Nephron progenitor cell (in vitro differentiated cells): ENCODE measurements around the gene AUP1.

ENCODE experiments used
- DNase-seq: peaks from one replicate; pipeline ENCODE4 v3.0.0; 2021
- H3K27ac Mint-ChIP-seq: 2 replicates; pipeline ENCODE4 v1.8.0; 2021; ENCODE audit warnings: mild to moderate bottlenecking, moderate library complexity, mixed read lengths
- H3K27me3 Mint-ChIP-seq: 2 replicates; pipeline ENCODE4 v1.8.0; 2021; ENCODE audit warnings: mild to moderate bottlenecking, low read depth, mixed read lengths; ENCODE audit not compliant: poor library complexity
- H3K36me3 Mint-ChIP-seq: 2 replicates; pipeline ENCODE4 v1.8.0; 2021; ENCODE audit warnings: low read depth, mixed read lengths
- H3K4me1 Mint-ChIP-seq: 2 replicates; pipeline ENCODE4 v1.8.0; 2021; ENCODE audit warnings: mixed read lengths
- H3K4me3 Mint-ChIP-seq: 2 replicates; pipeline ENCODE4 v1.8.0; 2021; ENCODE audit warnings: mild to moderate bottlenecking, moderate library complexity, mixed read lengths
- H3K9me3 Mint-ChIP-seq: 2 replicates; pipeline ENCODE4 v1.8.0; 2021; ENCODE audit warnings: mild to moderate bottlenecking, moderate library complexity, mixed read lengths
- CTCF ChIP-seq: fragments of 200-600 bp; sonication (generic); IDR thresholded peaks from 2 replicates; pipeline ENCODE4 v1.5.0; 2021; ENCODE audit warnings: antibody characterized with exemption

Gene AUP1

GRCh38 chr2:74546004-74546403 lies 16.5 kb upstream of the AUP1 start:
- DNase-seq, result no peak
- no peaks in the 10 kb centered on the region for H3K9me3 Mint-ChIP-seq
- H3K4me3 Mint-ChIP-seq, result no peak overlapping the region
- no peak overlapping the region for H3K27ac Mint-ChIP-seq
- no peak for TF ChIP-seq CTCF
- H3K36me3 Mint-ChIP-seq, result peaks cover 29% of the 10 kb centered on the region
- H3K4me1 Mint-ChIP-seq, result peaks cover 23% of the 10 kb centered on the region
- H3K27me3 Mint-ChIP-seq, result peaks cover 46% of the 10 kb centered on the region

DNA sequence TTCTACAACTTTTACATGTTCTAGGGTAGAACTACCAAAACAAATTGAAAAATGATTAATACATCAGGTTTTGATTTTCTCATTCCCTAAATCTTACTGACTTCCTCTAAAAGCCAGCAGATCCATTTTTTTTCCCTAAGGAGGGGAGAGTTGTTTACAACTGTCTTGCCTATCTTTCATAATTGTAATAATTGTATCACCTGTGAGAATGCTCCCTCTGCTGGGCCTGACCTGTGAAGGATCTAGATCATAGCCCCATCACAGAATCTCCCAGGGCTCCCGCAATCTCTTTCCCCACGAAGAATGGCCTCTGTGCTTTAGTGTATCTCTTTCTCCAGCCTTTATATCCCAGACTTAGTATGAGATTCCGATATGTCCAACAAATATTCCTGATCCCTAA lies 15.1 kb upstream of the AUP1 start:
- no peaks in the 10 kb centered on the region for H3K9me3 Mint-ChIP-seq
- H3K27ac Mint-ChIP-seq, result no peak overlapping the region
- H3K4me3 Mint-ChIP-seq, result no peak overlapping the region
- H3K36me3 Mint-ChIP-seq, result peaks cover 25% of the 10 kb centered on the region
- H3K27me3 Mint-ChIP-seq, result peaks cover 33% of the 10 kb centered on the region
- peaks cover 11% of the 10 kb centered on the region for H3K4me1 Mint-ChIP-seq
- DNase-seq, result no peak
- TF ChIP-seq CTCF, result no peak

DNA sequence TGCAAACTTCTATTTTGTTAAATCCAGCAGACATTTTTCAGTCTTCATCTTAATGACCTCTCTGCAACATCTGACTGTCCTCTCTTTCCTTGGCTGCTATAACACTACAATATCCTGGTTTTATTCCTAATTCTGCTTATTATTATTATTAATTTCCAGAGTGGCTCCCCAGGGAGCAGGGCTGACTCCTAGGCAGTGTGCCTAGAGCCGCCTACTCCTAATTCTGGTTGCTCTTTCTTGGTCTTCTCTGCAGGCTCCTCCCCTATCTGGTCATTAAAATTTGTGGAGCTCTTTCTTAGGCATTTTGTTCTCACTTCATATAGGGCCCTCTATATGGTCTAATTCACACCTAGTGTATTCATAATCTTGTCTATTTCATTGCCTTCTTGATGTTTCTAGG lies 13.5 kb upstream of the AUP1 start:
- no peak overlapping the region for H3K4me3 Mint-ChIP-seq
- no peak for TF ChIP-seq CTCF
- H3K9me3 Mint-ChIP-seq, result no peaks in the 10 kb centered on the region
- H3K27ac Mint-ChIP-seq, result no peak overlapping the region
- peaks cover 23% of the 10 kb centered on the region for H3K36me3 Mint-ChIP-seq
- H3K27me3 Mint-ChIP-seq, result peaks cover 29% of the 10 kb centered on the region
- no peak for DNase-seq
- peaks cover 15% of the 10 kb centered on the region for H3K4me1 Mint-ChIP-seq

DNA sequence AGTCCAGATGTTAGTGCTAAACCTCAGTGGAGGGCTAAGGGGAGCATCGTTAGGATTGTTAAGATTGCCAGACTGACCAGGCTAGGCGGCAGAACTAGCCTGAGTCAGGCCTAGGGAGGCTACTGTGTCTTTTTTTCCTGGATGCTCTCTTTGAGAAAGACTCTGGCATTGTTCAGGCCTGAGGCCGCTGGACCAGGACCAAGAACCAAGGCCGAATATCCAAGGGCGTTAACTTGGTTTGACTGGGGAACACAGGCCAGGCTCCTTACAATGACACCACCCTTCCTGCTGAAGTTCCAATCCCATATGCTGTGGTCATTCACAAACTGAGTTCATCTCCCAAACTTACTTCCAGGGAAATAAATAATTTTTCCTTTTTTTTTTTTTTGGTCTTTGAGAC lies 10.8 kb upstream of the AUP1 start:
- Mint-ChIP-seq H3K9me3 (no peaks in the 10 kb centered on the region), H3K36me3 (peaks cover 23% of the 10 kb centered on the region), H3K4me3 (no peak overlapping the region), H3K27ac (no peak overlapping the region), H3K27me3 (peaks cover 9% of the 10 kb centered on the region), H3K4me1 (peaks cover 13% of the 10 kb centered on the region)
- no peak for TF ChIP-seq CTCF
- DNase-seq, result no peak

GRCh38 chr2:74538881-74539339 lies 9.4 kb upstream of the AUP1 start:
- Mint-ChIP-seq H3K9me3 (no peaks in the 10 kb centered on the region), H3K27ac (no peak overlapping the region), H3K36me3 (peaks cover 21% of the 10 kb centered on the region), H3K4me3 (no peak overlapping the region), H3K4me1 (peaks cover 13% of the 10 kb centered on the region), H3K27me3 (peaks cover 3% of the 10 kb centered on the region)
- no peak for DNase-seq
- no peak for TF ChIP-seq CTCF

DNA sequence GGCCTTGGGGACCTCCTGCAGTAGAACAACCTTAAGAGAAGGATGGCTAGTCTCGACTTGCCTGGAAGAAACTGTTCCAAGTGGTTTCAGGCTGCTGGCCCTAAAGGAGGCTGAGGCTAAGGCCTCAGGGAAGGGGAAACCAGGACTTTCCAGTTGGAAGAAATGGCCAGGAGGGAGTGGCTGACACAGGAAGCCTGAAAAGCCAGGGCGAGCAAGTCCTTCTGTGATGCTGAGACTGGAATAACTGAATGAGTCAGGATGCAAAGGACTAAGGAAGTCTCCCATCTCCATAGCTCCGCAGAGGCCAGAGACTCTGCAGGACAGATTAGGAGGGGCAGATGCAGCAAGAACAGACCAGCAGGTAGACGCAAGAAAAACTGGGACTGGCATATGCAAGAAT lies 7.6 kb upstream of the AUP1 start:
- no peak for DNase-seq
- no peaks in the 10 kb centered on the region for H3K9me3 Mint-ChIP-seq
- no peak overlapping the region for H3K27ac Mint-ChIP-seq
- no peak overlapping the region for H3K4me3 Mint-ChIP-seq
- TF ChIP-seq CTCF, result no peak
- H3K36me3 Mint-ChIP-seq, result peaks cover 22% of the 10 kb centered on the region
- H3K4me1 Mint-ChIP-seq, result peaks cover 15% of the 10 kb centered on the region
- H3K27me3 Mint-ChIP-seq, result peaks cover 3% of the 10 kb centered on the region
